ENCODE results near the gene C1GALT1.

Gene C1GALT1

GRCh38 chr7:7207876-7208275 is 25.5 kb downstream of the C1GALT1 start:
- no peak overlapping the region for H3K9ac ChIP-seq (ENCODE audit: low read depth, low read length)

GRCh38 chr7:7208520-7208919 is 26.2 kb downstream of the C1GALT1 start:
- Histone ChIP-seq H3K4me3 (ENCODE audit: low read length) (no peak overlapping the region), H3K4me2 (ENCODE audit: low read length) (no peak overlapping the region), H3K4me1 (ENCODE audit: control insufficient read depth, insufficient read depth, low read length) (peaks cover 19% of the 10 kb centered on the region), H3K9me3 (replicated peaks; ENCODE audit: low read length) (no peaks in the 10 kb centered on the region), H3K27me3 (ENCODE audit: control insufficient read depth, insufficient read depth, low read length) (no peaks in the 10 kb centered on the region), H3K9ac (ENCODE audit: low read depth, low read length) (no peak overlapping the region), H3K36me3 (ENCODE audit: insufficient read depth, low read length) (peaks cover 9% of the 10 kb centered on the region)

More at GRCh38 chr7:7207876-7208275, 25.5 kb downstream of the C1GALT1 start:
- Histone ChIP-seq H3K4me3 (ENCODE audit: low read length) (no peak overlapping the region), H3K9me3 (replicated peaks; ENCODE audit: low read length) (peaks cover 3% of the 10 kb centered on the region), H3K36me3 (ENCODE audit: insufficient read depth, low read length) (peaks cover 9% of the 10 kb centered on the region), H3K4me1 (ENCODE audit: control insufficient read depth, insufficient read depth, low read length) (peaks cover 18% of the 10 kb centered on the region), H3K4me2 (ENCODE audit: low read length) (no peak overlapping the region), H3K27me3 (ENCODE audit: control insufficient read depth, insufficient read depth, low read length) (no peaks in the 10 kb centered on the region)

GRCh38 chr7:7209412-7210050 is 27.2 kb downstream of the C1GALT1 start:
- peaks cover 9% of the 10 kb centered on the region for H3K36me3 ChIP-seq (ENCODE audit: insufficient read depth, low read length)
- H3K27me3 ChIP-seq (ENCODE audit: control insufficient read depth, insufficient read depth, low read length): no peaks in the 10 kb centered on the region
- no peak overlapping the region for H3K4me2 ChIP-seq (ENCODE audit: low read length)
- no peak overlapping the region for H3K9ac ChIP-seq (ENCODE audit: low read depth, low read length)
- H3K4me1 ChIP-seq (ENCODE audit: control insufficient read depth, insufficient read depth, low read length): peaks cover 19% of the 10 kb centered on the region
- H3K4me3 ChIP-seq (ENCODE audit: low read length): no peak overlapping the region
- H3K9me3 ChIP-seq (replicated peaks; ENCODE audit: low read length): no peaks in the 10 kb centered on the region

GRCh38 chr7:7210475-7211237 is 28.3 kb downstream of the C1GALT1 start:
- H3K9me3 ChIP-seq (replicated peaks; ENCODE audit: low read length): no peaks in the 10 kb centered on the region
- H3K4me3 ChIP-seq (ENCODE audit: low read length): no peak overlapping the region
- peaks cover 19% of the 10 kb centered on the region for H3K4me1 ChIP-seq (ENCODE audit: control insufficient read depth, insufficient read depth, low read length)
- no peak overlapping the region for H3K9ac ChIP-seq (ENCODE audit: low read depth, low read length)
- H3K27me3 ChIP-seq (ENCODE audit: control insufficient read depth, insufficient read depth, low read length): no peaks in the 10 kb centered on the region
- H3K4me2 ChIP-seq (ENCODE audit: low read length): no peak overlapping the region
- peaks cover 14% of the 10 kb centered on the region for H3K36me3 ChIP-seq (ENCODE audit: insufficient read depth, low read length)

GRCh38 chr7:7212612-7213011 is 30.3 kb downstream of the C1GALT1 start:
- Histone ChIP-seq H3K9me3 (replicated peaks; ENCODE audit: low read length) (no peaks in the 10 kb centered on the region), H3K27me3 (ENCODE audit: control insufficient read depth, insufficient read depth, low read length) (no peaks in the 10 kb centered on the region), H3K4me3 (ENCODE audit: low read length) (no peak overlapping the region), H3K4me1 (ENCODE audit: control insufficient read depth, insufficient read depth, low read length) (peaks cover 18% of the 10 kb centered on the region), H3K9ac (ENCODE audit: low read depth, low read length) (no peak overlapping the region), H3K4me2 (ENCODE audit: low read length) (peak overlapping the region; percentile 24), H3K36me3 (ENCODE audit: insufficient read depth, low read length) (peaks cover 33% of the 10 kb centered on the region)

- H3K4me3 ChIP-seq (ENCODE audit: low read length): no peak overlapping the region
- peaks cover 38% of the 10 kb centered on the region for H3K36me3 ChIP-seq (ENCODE audit: insufficient read depth, low read length)
- H3K4me1 ChIP-seq (ENCODE audit: control insufficient read depth, insufficient read depth, low read length): peaks cover 11% of the 10 kb centered on the region
- no peak overlapping the region for H3K9ac ChIP-seq (ENCODE audit: low read depth, low read length)
- no peaks in the 10 kb centered on the region for H3K27me3 ChIP-seq (ENCODE audit: control insufficient read depth, insufficient read depth, low read length)
- H3K9me3 ChIP-seq (replicated peaks; ENCODE audit: low read length): no peaks in the 10 kb centered on the region
- H3K4me2 ChIP-seq (ENCODE audit: low read length): no peak overlapping the region
Observed at GRCh38 chr7:7214398-7215347, 32.3 kb downstream of the C1GALT1 start.

GRCh38 chr7:7216279-7216678 is 33.9 kb downstream of the C1GALT1 start:
- H3K4me1 ChIP-seq (ENCODE audit: control insufficient read depth, insufficient read depth, low read length): peaks cover 18% of the 10 kb centered on the region
- no peak overlapping the region for H3K4me3 ChIP-seq (ENCODE audit: low read length)
- H3K36me3 ChIP-seq (ENCODE audit: insufficient read depth, low read length): peaks cover 34% of the 10 kb centered on the region
- H3K4me2 ChIP-seq (ENCODE audit: low read length): no peak overlapping the region
- no peaks in the 10 kb centered on the region for H3K9me3 ChIP-seq (replicated peaks; ENCODE audit: low read length)
- H3K9ac ChIP-seq (ENCODE audit: low read depth, low read length): no peak overlapping the region
- H3K27me3 ChIP-seq (ENCODE audit: control insufficient read depth, insufficient read depth, low read length): no peaks in the 10 kb centered on the region

- H3K27me3 ChIP-seq (ENCODE audit: control insufficient read depth, insufficient read depth, low read length): no peaks in the 10 kb centered on the region
- H3K36me3 ChIP-seq (ENCODE audit: insufficient read depth, low read length): peaks cover 38% of the 10 kb centered on the region
- no peak overlapping the region for H3K4me2 ChIP-seq (ENCODE audit: low read length)
- no peak overlapping the region for H3K4me3 ChIP-seq (ENCODE audit: low read length)
- H3K4me1 ChIP-seq (ENCODE audit: control insufficient read depth, insufficient read depth, low read length): peaks cover 20% of the 10 kb centered on the region
- H3K9me3 ChIP-seq (replicated peaks; ENCODE audit: low read length): no peaks in the 10 kb centered on the region
- H3K9ac ChIP-seq (ENCODE audit: low read depth, low read length): no peak overlapping the region
Observed at GRCh38 chr7:7219216-7219615, 36.9 kb downstream of the C1GALT1 start.

GRCh38 chr7:7220821-7221220 is 38.5 kb downstream of the C1GALT1 start:
- Histone ChIP-seq H3K4me1 (ENCODE audit: control insufficient read depth, insufficient read depth, low read length) (peaks cover 20% of the 10 kb centered on the region), H3K27me3 (ENCODE audit: control insufficient read depth, insufficient read depth, low read length) (no peaks in the 10 kb centered on the region), H3K9me3 (replicated peaks; ENCODE audit: low read length) (no peaks in the 10 kb centered on the region), H3K9ac (ENCODE audit: low read depth, low read length) (no peak overlapping the region), H3K36me3 (ENCODE audit: insufficient read depth, low read length) (peaks cover 32% of the 10 kb centered on the region), H3K4me3 (ENCODE audit: low read length) (no peak overlapping the region), H3K4me2 (ENCODE audit: low read length) (no peak overlapping the region)

- Histone ChIP-seq H3K4me3 (ENCODE audit: low read length) (no peak overlapping the region), H3K4me2 (ENCODE audit: low read length) (peak overlapping the region; percentile 23), H3K9ac (ENCODE audit: low read depth, low read length) (no peak overlapping the region), H3K27me3 (ENCODE audit: control insufficient read depth, insufficient read depth, low read length) (no peaks in the 10 kb centered on the region), H3K4me1 (ENCODE audit: control insufficient read depth, insufficient read depth, low read length) (peaks cover 20% of the 10 kb centered on the region), H3K9me3 (replicated peaks; ENCODE audit: low read length) (no peaks in the 10 kb centered on the region), H3K36me3 (ENCODE audit: insufficient read depth, low read length) (peaks cover 25% of the 10 kb centered on the region)
Observed at GRCh38 chr7:7221599-7222038, 39.3 kb downstream of the C1GALT1 start.

- no peaks in the 10 kb centered on the region for H3K9me3 ChIP-seq (replicated peaks; ENCODE audit: low read length)
- H3K4me1 ChIP-seq (ENCODE audit: control insufficient read depth, insufficient read depth, low read length): peaks cover 23% of the 10 kb centered on the region
- no peak overlapping the region for H3K4me3 ChIP-seq (ENCODE audit: low read length)
- H3K4me2 ChIP-seq (ENCODE audit: low read length): no peak overlapping the region
- H3K9ac ChIP-seq (ENCODE audit: low read depth, low read length): no peak overlapping the region
- peaks cover 11% of the 10 kb centered on the region for H3K36me3 ChIP-seq (ENCODE audit: insufficient read depth, low read length)
- no peaks in the 10 kb centered on the region for H3K27me3 ChIP-seq (ENCODE audit: control insufficient read depth, insufficient read depth, low read length)
Observed at GRCh38 chr7:7223250-7223649, 40.9 kb downstream of the C1GALT1 start.

Data from skeletal muscle satellite cell (primary cell).